Keratinocyte (primary cell): Measurements from ENCODE around the gene SLC28A3. TPM values are rescaled to one million over a fixed set of nuclear protein-coding genes. Genes with fewer than 3 reads are reported as not detected.

Experiments used
- DNase-seq: peaks from one replicate; pipeline ENCODE4 v3.0.0-alpha.2; 2011; ENCODE audit warnings: low read depth, missing footprints, low spot score
- FAIRE-seq: peaks from 2 replicates; lab custom pipeline; 2011; peaks lifted over from hg19 to GRCh38; lab: Jason Lieb, UNC
- H2AFZ ChIP-seq: 2 replicates; pipeline ENCODE4 v1.6.0; 2012; ENCODE audit warnings: low read length, control low read depth, inconsistent platforms; ENCODE audit not compliant: control insufficient read depth
- H3K27ac ChIP-seq: 2 replicates; pipeline ENCODE4 v1.5.1; 2011; ENCODE audit warnings: low read length; ENCODE audit not compliant: control insufficient read depth, insufficient read depth
- H3K27me3 ChIP-seq: 3 replicates; pipeline ENCODE4 v1.6.0; 2011; ENCODE audit warnings: low read length; ENCODE audit not compliant: control insufficient read depth, insufficient read depth; ENCODE audit errors: extremely low read depth
- H3K36me3 ChIP-seq, 2 experiments: 2 replicates in 1 of 2; 3 replicates in 1 of 2; pipeline ENCODE4 v1.5.1; 2011; ENCODE audit warnings: low read length in 2 of 2, mild to moderate bottlenecking in 1 of 2; ENCODE audit not compliant: control insufficient read depth in 2 of 2, insufficient read depth in 2 of 2; ENCODE audit errors: extremely low read depth in 1 of 2
- H3K4me1 ChIP-seq: 3 replicates; pipeline ENCODE4 v1.5.1; 2011; ENCODE audit warnings: low read length; ENCODE audit not compliant: control insufficient read depth, insufficient read depth; ENCODE audit errors: extremely low read depth
- H3K4me2 ChIP-seq: 3 replicates; pipeline ENCODE4 v1.6.0; 2011; ENCODE audit warnings: low read depth, low read length; ENCODE audit not compliant: control insufficient read depth, insufficient read depth; ENCODE audit errors: extremely low read depth
- H3K4me3 ChIP-seq, 3 experiments: fragments of 200-600 bp in 1 of 3; sonication (generic) in 1 of 3; 2 replicates in 2 of 3; 3 replicates in 1 of 3; pipeline ENCODE4 v1.5.1; 2011 to 2016; ENCODE audit warnings: low read length in 3 of 3, mild to moderate bottlenecking in 3 of 3, control low read depth in 2 of 3, inconsistent platforms in 1 of 3, low read depth in 1 of 3, mixed read lengths in 1 of 3, mixed run types in 1 of 3, moderate library complexity in 1 of 3; ENCODE audit not compliant: control insufficient read depth in 2 of 3, insufficient read depth in 2 of 3; ENCODE audit errors: extremely low read depth in 1 of 3
- H3K79me2 ChIP-seq: 2 replicates; pipeline ENCODE4 v1.6.0; 2012; ENCODE audit warnings: low read length; ENCODE audit not compliant: control insufficient read depth, insufficient read depth
- H3K9ac ChIP-seq: 3 replicates; pipeline ENCODE4 v1.6.0; 2011; ENCODE audit warnings: low read length; ENCODE audit not compliant: control insufficient read depth, insufficient read depth; ENCODE audit errors: extremely low read depth
- H3K9me1 ChIP-seq: 3 replicates; pipeline ENCODE4 v1.6.0; 2011; ENCODE audit warnings: low read length; ENCODE audit not compliant: control insufficient read depth, insufficient read depth; ENCODE audit errors: extremely low read depth
- H3K9me3 ChIP-seq: 2 replicates; pipeline ENCODE4 v1.5.1; 2012; ENCODE audit warnings: low read depth, low read length; ENCODE audit not compliant: control insufficient read depth
- H4K20me1 ChIP-seq: 3 replicates; pipeline ENCODE4 v1.6.0; 2011; ENCODE audit warnings: low read length; ENCODE audit not compliant: control insufficient read depth, insufficient read depth; ENCODE audit errors: extremely low read depth
- CTCF ChIP-seq, 3 experiments: IDR thresholded peaks in 1 of 3; conservative IDR thresholded peaks in 1 of 3; optimal IDR thresholded peaks in 1 of 3; 2 replicates in 2 of 3; 3 replicates in 1 of 3; pipeline versions ENCODE3 to v1.5.1; 2011; ENCODE audit warnings: low read length in 3 of 3, mild to moderate bottlenecking in 3 of 3, moderate library complexity in 2 of 3, control low read depth in 1 of 3, inconsistent platforms in 1 of 3; ENCODE audit not compliant: insufficient read depth in 2 of 3; ENCODE audit errors: extremely low read depth in 1 of 3
- EZH2 ChIP-seq: IDR thresholded peaks from one replicate; pipeline ENCODE4 v1.6.1; 2012; ENCODE audit warnings: inconsistent platforms, mild to moderate bottlenecking, low read length, moderate library complexity
- dilution Hi-C: fragments of 300-500 bp; cut with MboI; formaldehyde crosslinking; loops from one replicate; pipeline ENCODE4 v1.7.0; 2020; ENCODE audit warnings: low sequenced_read_pairs; ENCODE audit not compliant: extremely low pct_ligation_motif_present
- polyA plus RNA-seq, 5 experiments: library from polyadenylated mRNA; depleted of rRNA in 3 of 5; stranded (reverse) in 3 of 5; stranded (forward) in 1 of 5; unstranded in 1 of 5; fragments of >200 nt; gene quantifications; 1 replicate in 1 of 5; 2 replicates in 3 of 5; 3 replicates in 1 of 5; pipeline versions ENCODE4 v1.2.1 to v1.2.3, GENCODE V29; 2011 to 2012; ENCODE audit warnings: missing spikeins in 2 of 5, low read depth in 1 of 5, low replicate concordance in 1 of 5

The SLC28A3 gene
- polyA plus RNA-seq, 1 donor (not counting 4 experiments of a cell fraction or from before 2014, with no cell fraction given): 2.4 TPM

GRCh38 chr9:84330246-84330645 lies 10.3 kb downstream of the SLC28A3 start:
- H3K4me3 ChIP-seq: no peak overlapping the region
- DNase-seq: no peak
- H3K36me3 ChIP-seq: no peaks in the 10 kb centered on the region
- H3K79me2 ChIP-seq: no peaks in the 10 kb centered on the region
- no peaks in the 10 kb centered on the region for H3K27me3 ChIP-seq
- no peak for FAIRE-seq
- H3K9ac ChIP-seq: no peak overlapping the region
- no peak for TF ChIP-seq CTCF (optimal IDR thresholded peaks at IDR 0.05 in 1 of 3, IDR thresholded peaks at IDR 0.05 in 1 of 3, conservative IDR thresholded peaks at IDR 0.05 in 1 of 3; ENCODE audit: extremely low read depth in 1 of 3, insufficient read depth in 2 of 3, low read length in 3 of 3)
- TF ChIP-seq EZH2: no peak
- dilution Hi-C loops: no loop called here
- H3K9me3 ChIP-seq: no peaks in the 10 kb centered on the region
- no peak overlapping the region for H2AFZ ChIP-seq
- H3K27ac ChIP-seq: no peak overlapping the region
- no peaks in the 10 kb centered on the region for H3K9me1 ChIP-seq
- H3K4me2 ChIP-seq: no peak overlapping the region
- peaks cover 12% of the 10 kb centered on the region for H3K4me1 ChIP-seq
- H4K20me1 ChIP-seq: no peaks in the 10 kb centered on the region

GRCh38 chr9:84327184-84327583 lies 13.4 kb downstream of the SLC28A3 start:
- Histone ChIP-seq H3K27me3 (no peaks in the 10 kb centered on the region), H3K4me1 (peaks cover 19% of the 10 kb centered on the region), H3K27ac (no peak overlapping the region), H4K20me1 (no peaks in the 10 kb centered on the region), H3K9me1 (peaks cover 2% of the 10 kb centered on the region), H3K4me2 (no peak overlapping the region), H3K36me3 (no peaks in the 10 kb centered on the region), H3K79me2 (no peaks in the 10 kb centered on the region), H3K9me3 (no peaks in the 10 kb centered on the region), H2AFZ (no peak overlapping the region), H3K4me3 (no peak overlapping the region), H3K9ac (no peak overlapping the region)
- DNase-seq (no peak), FAIRE-seq (no peak)
- TF ChIP-seq CTCF (optimal IDR thresholded peaks at IDR 0.05 in 1 of 3, IDR thresholded peaks at IDR 0.05 in 1 of 3, conservative IDR thresholded peaks at IDR 0.05 in 1 of 3; ENCODE audit: extremely low read depth in 1 of 3, insufficient read depth in 2 of 3, low read length in 3 of 3) (no peak), EZH2 (no peak)
- dilution Hi-C loops: no loop called here
